GM12891 (cell line): Measurements from ENCODE around the gene MAPK14.

Experiments used
- PAX5 ChIP-seq: IDR thresholded peaks from 2 replicates; pipeline ENCODE4 v1.6.1; 2011; ENCODE audit warnings: low read length, moderate library complexity, mild to moderate bottlenecking; ENCODE audit not compliant: insufficient read depth, severe bottlenecking
- POLR2A ChIP-seq: IDR thresholded peaks from 2 replicates; pipeline ENCODE4 v1.6.1; 2011; ENCODE audit warnings: low read depth, low read length, control low read depth
- POLR2AphosphoS5 ChIP-seq: IDR thresholded peaks from 2 replicates; pipeline ENCODE4 v1.6.1; 2011; ENCODE audit warnings: low read depth, low read length, control low read depth
- SPI1 ChIP-seq: IDR thresholded peaks from 2 replicates; pipeline ENCODE4 v1.6.1; 2011; ENCODE audit warnings: low read depth, low read length, control low read depth
- TAF1 ChIP-seq: IDR thresholded peaks from 2 replicates; pipeline ENCODE4 v1.6.1; 2011; ENCODE audit warnings: low read depth, low read length, control low read depth

DNA sequence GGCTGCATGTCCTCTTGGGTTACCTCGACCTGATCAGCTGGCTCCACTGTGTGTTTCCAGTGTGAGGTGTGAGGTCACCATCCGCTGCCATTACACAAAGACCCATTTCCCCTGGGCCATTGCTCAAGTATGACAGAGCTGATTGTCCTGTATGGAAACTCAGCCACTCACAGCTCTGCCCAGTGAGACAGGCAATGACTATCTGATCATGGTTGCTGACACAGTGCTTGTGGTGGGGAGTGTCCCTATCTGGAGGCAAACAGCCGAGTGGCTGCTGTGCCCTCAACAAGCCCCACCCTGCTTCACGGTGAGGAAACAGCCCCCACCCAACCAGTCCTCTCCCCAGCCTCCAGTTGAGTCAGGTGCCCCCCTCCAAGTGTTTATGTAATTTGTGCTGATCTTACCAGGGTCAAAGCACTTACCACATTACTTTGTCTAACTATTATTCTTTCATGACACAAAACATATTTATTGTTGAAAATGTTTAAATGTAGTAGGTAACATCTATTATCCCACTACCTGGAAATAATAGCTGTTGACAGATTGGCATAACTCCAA lies 91.0 kb downstream of the MAPK14 start:
- TF ChIP-seq POLR2A (no peak), POLR2AphosphoS5 (no peak), SPI1 (no peak), PAX5 (no peak), TAF1 (no peak)
